NCI-H510A (cell line): ENCODE measurements around the gene GFM1.
A peak's percentile ranks its signal among the peaks of the same experiment; 100 is the strongest.

ENCODE experiments used
- DNase-seq: peaks from one replicate; lab custom pipeline; 2025; lab: John Stamatoyannopoulos, UW

The GFM1 gene

DNA sequence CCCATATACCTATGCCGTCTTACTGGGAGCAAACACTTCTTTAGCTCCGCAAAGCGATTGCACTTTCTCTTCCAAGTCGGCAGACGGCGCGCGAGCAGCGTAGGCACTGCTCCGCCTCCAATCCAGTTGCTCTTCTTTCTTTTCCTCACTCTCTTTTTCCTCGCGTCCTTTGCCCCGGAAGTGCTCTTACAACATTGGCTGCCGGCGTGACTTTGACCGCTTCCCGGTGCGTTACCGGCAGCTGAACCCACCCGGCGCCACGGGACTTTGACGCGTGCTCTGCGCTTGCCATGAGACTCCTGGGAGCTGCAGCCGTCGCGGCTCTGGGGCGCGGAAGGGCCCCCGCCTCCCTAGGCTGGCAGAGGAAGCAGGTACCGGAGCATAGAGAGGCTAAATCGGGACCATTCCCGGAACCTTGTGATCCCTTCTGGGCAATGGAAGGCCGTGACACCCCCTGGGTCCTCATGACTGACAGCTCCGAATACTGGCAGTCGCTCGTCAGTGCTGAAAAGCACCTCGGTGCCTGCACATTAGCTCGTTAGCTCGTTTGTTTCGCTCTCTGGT is at the start of gene GFM1:
GFM1 (plus strand) TSS at position 183 of the 564 bp plus-strand sequence; CDS start at position 291, 108 bp downstream.
- peak; percentile 93 for DNase-seq

DNA sequence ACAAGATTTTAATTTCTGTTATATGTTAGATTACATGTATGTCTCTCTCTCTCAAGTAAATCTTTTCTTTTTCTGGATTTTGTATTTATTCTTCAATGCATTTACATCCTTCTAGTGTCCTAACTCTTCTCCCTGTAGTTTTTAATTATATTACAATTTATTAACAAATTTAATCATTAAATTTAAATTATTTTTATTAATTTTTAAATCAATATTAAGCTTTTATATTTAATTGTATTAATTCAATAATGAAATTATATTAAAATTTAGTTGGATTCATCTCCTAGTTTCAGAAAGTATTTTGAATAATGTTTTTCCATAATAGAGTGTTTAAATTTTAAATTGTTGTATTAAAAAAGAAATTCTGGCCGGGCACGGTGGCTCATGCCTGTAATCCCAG is 43.5 kb upstream of the GFM1 start:
- DNase-seq, result no peak

DNA sequence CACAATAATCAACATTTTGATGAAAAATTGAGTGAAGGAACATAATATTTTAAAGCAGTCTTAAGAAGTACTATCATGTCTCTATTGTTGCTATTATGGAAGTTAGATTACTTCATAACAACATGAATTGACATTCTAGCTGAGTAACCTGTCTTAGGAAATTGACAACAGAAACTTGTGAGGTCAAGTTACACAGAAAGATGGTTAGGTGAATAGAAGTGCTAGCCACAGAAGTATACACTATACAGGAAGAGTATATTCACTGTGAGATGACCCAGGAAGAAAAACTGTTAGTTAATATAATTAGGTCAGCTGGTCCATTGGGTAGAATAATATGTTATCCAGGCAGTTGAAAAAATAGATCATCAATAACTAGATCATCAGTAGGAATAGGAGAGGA is 42.1 kb upstream of the GFM1 start:
- no peak for DNase-seq

DNA sequence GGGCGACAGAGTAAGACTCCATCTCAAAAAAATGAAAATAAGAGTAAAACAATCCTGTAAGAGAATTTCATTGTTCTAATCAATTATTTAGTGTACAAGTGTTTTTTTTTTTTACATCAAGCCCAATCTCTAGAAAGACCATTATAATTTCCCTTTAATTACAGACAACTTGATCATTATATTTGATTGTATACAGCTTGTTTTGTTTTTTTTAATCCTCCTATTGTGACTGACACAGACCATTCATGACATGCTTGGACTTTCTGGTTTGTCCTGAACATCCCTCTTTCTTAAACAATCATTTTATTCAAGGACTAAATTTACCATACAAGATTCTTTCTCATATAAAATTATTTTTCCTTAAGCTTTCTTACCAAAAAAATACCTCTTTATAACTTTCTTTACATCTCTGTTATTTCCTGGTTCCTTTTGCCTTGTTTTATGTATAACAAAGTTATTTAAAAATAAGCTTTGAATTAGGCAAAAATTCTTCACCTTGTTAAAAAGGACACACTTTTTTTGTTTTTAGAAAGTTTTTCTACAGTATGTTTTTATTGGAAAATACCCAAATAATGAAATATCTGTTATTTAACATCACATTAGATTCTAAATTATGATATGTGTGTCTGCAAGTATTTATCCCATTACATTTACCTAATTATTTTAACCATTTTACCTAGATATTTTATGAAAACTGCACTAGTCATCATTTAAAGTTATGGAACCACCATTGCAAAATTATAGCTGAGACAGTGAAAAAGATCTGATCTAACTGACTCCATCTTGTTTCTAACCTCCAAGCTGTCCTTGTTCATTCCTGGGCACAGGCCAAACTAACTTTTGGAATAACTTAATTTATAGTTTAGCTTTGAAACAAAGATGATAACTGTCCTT is 26.1 kb upstream of the GFM1 start:
- DNase-seq, result no peak

DNA sequence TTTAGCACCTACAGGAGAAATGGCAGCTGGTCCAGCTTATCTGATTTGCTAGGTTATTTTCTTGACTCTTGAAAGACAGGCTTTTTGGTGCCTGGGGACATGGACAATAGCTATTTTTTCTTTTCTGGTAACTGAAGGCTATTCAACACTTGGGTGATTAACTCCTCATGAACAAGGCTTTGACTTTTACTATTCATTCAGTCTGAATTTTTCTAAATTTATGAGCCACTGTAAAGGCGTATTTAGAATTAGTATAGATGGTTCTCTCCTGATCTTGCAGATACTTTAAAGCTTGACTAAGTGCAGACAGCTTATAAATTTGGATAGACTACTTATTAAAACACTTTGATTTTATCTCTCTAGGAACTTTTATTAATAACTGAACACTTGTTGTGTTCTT is 18.4 kb upstream of the GFM1 start:
- DNase-seq, result no peak

DNA sequence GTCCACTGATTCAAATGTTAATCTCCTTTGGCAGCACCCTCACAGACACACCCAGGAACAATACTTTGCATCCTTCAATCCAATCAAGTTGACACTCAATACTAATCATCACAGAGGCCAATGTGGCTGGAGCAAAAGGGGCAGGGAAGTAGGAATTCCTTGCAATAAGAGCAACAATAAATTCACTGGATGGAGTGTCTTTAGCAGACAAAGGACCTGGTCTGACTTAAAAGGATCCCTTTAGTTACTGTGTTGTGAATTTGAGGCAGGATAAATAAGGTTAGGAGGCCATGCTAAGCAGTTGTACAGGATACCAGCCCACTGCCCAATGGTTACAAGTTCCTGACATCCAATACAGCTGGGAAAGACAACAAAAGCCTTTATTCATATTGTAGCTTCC is 12.3 kb upstream of the GFM1 start:
- DNase-seq, result no peak

DNA sequence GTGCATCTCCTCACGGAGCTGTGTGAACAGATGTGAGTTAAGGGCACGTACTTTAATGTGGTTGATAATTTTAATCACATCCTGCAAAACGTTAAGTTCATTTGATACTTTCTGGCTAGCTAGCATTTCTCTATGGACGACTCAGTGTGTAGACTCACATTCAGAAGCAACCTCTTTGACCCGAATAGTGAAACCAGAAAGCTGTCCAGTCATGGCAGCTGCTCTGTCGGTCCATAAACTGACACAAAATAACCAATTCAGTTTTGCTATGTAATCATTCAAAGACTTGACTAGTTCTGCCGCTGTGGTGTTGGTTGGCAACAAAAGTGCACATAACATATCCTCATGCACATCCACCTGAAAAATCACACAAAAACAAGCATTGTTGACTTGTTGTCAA is 3.7 kb upstream of the GFM1 start:
- DNase-seq, result no peak

DNA sequence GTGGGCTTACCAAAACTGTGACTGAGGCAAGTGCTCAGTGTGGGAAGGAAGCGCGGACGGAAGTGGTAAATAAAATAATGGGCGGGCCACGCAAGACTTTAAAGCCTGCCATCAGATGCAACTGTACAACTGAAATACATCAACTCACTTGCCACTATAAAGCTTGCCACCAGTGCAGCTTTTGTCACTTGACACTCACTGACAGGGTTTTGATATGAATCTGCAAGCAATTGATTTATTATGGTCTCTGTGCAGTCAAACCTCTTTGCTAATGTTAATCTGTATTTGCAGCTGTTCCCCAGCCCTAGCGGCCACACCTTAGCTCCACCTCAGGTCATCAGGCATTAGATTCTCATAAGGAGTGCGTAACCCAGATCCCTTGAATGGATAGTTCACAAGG is 2.3 kb upstream of the GFM1 start:
- no peak for DNase-seq

DNA sequence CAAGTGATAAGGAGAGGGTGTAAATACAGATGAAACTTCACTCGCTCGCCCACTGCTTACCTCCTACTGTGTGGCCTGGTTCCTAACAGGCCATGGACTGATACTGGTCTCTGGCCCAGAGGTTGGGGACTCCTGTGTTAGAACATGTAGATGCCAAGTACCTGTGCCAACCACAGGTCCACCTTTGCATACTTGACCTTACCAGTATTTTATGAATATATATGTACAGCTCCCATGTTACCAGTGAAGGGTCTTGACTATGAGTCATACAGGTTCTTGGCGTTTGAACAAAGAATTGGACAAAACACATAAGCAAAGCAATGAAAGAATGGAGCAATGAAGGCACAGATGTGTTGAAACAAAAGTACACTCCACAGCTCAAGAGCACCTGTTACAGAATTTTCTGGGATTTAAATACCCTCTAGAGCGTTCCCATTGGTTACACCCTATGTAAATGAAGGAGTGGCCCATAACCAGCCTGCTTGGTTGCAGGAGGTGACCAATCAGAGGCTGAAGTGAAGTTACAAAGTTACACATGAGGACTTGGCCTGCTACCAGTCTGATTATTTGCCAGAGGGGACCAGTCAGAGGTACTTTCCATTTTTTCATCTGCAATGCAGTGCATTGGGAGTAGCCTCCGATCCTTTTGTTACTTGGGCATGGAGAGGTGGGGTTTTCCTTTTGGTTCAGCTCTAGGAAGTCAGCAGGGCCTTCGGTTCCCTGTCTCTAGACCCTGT is 1.7 kb upstream of the GFM1 start:
- DNase-seq, result no peak

DNA sequence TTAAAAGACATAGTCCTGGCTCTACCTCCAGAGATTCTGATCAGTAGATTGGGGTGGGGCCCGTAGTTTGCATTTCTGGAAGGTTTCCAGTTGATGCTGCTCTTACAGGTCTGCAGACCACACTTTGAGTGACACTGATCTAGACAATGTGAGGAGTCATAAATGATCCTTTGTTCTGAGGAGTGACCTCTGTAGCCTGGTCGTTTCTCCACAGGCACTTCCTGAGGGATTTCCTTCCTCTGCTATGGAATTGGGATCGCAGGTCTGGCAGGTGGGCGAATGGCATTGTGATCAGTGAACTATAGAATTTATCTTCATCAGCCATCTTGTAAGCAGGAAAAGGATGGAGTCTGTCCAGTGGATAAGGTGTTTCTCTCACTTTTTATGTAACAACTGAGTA is 5.5 kb downstream of the GFM1 start:
- DNase-seq, result no peak

DNA sequence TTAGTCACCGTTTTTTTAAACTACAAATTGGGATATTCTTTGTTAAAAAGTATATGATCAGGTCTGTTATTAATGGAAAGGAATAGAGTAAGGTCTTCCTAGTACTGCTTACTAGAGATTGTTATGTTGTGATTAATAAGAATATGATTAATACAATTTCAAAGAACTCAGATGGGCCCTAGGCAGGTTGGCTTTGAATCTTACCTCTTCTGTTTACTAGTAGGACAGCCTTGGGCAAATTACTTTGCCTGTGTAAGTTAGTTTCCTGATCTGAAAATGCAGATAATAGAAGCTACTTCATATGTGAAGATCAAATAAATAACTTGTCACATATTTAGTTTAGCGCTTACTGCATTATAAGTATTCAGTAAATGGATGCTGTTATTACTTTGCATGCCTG is 6.9 kb downstream of the GFM1 start:
- DNase-seq, result no peak

DNA sequence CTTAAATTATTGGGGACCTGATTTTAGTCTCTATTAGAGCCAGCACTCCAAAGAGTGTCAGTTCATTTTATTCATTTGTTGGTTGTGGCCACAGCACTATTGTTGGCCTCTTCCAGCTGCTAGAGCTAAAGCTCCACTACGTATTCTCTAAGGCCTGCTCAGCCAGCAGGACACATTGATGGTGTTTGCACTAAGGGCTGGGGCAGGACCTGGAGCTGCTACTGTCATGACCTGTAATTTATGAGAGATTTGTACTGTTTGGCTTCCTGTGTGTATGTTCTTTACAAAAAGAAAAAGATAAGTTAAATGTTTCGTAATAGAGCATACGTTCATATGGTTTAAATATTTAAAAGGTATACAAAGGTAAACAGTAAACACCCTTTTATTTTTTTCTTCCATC is 8.1 kb downstream of the GFM1 start:
- DNase-seq, result no peak

DNA sequence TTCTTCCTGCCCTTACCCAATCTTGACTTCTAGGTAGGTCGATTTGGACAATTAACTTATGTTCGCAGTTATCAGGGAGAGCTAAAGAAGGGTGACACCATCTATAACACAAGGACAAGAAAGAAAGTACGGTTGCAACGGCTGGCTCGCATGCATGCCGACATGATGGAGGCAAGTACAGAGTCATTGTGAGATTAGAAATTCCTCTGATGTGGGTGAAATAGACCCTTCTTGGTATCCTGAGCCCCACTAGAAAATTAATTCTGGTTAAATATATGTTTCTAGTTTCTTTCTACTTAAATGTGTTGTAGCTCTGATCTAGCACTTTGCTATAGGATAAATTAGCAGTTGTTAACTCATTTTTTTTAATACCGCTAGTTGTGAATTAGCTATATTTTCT is 14.6 kb downstream of the GFM1 start:
- DNase-seq, result no peak

DNA sequence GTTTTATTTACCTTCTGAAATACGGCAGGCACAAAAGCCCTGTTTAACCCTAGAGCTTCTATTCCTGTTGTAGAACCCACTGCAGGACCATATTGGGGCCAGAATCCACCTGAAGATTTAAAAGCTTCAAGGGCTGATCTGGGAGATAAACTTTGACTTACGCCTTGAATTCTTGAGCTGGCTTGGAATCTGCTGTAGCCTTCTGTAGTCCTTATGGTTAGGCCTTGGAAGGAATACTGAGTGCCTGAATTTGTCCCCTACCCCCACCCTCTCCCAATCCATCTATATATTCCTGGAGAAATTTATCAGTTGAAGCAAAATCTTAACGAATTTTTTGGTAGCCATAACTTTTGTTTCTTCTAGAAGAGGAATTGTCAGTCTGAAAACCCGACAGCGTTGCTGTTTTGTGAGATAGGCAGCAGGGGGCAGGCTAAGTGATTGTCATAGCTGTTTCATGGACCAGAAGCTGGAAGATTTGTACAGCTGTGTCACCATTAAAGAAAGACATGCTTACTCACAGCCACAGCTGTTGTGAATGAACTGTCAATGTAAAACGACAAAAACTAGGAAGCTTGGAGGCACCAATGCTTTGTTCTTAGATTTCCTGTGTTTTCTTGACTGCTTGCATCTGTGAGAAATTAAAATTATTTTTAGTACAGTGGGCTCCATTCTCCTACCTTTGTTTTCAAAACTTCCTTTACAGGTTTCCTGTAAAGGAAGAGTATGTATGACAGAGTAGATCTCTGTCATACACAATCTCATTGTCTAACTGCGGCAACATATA is 15.3 kb downstream of the GFM1 start:
- DNase-seq, result no peak

DNA sequence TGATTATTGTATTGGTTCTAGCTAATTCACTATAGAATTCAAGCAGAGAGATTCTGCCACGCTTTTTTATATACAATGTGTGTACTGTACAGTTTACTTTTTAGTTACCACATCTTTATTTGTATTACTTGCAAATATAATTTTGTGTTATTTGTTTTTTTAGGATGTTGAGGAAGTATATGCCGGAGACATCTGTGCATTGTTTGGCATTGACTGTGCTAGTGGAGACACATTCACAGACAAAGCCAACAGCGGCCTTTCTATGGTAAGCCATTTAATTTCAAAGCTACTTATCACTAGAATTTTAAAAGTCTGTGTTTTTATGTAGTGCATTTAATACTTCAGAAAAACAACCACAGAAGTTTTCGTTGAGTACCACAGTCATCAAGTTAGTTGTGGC is 16.4 kb downstream of the GFM1 start:
- DNase-seq, result no peak

DNA sequence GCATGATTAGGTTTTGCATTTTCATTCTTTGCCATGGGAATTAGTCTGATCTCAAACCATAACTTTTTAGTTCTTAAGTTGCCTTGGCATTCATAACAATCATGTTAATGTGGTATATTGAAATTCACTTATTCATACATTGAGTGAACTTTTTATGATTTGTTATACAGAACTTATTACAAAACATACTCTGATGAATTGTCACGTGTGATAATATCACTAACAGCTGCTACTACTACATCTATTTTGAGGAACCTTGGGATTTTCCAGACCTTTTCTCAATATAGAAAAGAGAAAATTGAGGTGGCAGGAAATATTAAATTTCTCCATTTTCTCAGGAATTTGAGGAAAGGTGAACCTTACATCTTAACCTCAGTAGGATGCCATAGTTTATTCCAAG is 18.9 kb downstream of the GFM1 start:
- DNase-seq, result no peak

DNA sequence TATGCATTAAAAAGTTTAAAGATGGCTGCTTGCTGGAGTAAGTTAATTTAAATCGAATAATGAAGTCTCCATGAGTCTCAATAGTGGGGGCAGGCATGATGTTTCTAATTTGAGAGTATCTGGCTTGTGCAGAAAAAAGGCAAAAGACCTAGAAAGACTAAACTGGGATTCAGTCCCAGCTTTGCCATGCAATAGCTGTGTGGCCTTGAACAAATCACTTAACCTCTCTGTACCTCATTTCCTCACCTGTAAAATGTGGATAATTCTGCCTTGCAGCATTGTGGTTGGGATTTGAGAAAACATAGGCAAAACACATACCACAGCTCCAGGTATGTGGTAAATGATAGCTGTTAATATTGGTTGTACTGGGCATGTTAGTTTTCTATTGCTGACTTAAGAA is 19.5 kb downstream of the GFM1 start:
- DNase-seq, result no peak

DNA sequence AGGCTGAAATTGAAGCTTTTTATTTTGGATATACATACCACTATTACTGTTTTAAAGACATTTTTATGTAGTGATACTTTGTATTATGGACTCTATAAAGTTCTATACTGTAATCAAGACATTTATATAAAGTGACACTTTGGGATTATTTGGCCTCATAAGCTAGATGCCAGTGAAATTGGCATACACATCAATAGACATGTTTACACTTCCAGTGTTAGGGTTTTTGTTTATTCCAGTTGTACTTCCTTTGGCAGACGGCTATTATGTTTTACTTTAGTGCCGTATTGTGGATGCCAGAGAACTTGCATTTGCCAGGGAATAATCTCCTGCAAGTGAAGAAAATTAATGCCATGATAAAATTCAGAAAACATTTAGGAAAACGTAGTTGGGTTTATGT is 22.1 kb downstream of the GFM1 start:
- no peak for DNase-seq

DNA sequence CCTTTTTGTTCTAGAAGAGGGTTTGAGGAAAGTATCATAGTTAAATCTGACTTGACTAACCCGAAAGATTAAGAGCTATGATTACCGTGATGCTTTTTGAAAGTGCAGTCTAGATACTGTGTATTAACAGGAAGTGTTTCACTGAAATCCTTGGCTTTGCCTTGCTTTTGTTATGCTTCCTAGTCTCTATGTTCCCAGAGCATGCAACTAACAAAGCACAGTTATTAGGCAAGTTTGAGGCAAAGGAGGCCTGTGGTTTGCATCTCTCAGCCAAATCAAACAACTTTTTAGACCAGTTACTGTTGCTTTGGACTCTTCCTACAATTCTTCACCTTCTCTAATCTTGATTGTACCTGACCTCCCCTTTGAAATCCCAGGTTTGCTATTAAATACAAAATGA is 24.2 kb downstream of the GFM1 start:
- DNase-seq, result no peak

DNA sequence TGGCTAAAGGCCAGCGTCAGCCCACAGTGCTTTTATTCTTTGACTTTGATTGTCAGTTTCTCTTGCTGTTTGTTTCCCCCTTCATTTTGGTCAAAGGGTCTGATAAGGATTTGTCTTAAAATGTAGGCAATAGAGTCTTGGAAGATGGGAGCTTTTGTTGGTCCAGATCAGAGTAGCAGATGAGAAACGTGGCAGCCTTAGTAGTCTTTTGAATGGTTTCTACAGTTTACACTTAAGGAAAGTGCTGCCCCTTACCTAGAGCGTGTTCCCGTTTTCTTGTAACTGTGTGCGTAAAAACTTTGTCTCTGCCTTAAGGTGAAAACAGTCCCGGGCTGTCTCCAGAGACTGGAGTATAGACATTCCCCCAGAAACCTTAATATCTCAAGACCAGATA is 27.5 kb downstream of the GFM1 start:
- no peak for DNase-seq

DNA sequence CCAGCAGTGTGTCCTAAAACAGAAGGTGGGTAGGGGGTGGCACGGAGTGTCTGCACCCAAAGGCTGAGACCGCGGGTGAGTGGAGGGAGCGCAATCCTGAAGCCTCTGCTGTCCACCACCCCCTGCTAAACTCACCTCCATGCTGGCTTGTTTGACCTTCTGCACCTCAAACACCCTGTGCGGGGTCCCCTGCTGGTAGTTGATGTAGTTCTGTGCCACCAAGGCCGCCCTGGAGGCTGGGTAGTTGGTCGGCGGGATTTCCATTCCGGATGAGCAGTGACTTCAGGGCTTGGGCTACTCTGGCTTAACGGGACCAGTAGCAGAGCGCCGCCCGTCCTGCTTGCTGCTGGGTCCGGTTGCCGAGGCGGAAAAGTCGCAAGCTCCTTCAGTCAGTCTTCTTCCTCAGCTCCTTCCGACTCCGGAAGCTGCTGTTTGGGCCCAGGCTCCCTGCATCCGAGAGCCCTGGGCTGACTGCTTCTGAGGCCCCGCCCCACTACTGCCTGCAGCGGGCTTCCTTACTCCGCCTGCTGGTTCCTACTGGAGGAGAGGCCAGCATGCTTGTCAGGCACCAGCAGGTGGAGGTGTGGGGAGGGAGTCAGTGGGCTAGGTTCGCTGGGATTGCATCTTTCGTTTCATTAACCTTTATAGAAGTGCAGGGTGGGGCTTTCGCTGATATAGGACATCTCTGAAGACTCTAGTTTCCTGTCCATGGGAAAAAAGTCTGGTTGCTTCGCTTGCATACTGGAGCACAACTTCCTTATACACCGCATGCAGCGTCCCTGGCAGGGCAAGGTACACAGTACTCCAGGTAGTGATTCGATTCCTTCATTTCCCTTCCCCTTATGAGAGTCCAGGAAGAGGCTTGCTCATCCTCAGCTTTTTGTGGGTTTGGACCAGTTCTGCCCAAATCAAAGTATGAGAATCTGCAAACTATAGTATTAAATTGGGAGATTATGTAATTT is 28.2 kb downstream of the GFM1 start, which contains the start of gene LXN:
LXN (minus strand) TSS at position 434 of the 962 bp plus-strand sequence; CDS start at position 264, 170 bp downstream.
- no peak for DNase-seq
